Skeletal muscle tissue (tissue), 4 donors: ENCODE measurements around the gene ZNF79. TPM values are rescaled to one million over a fixed set of nuclear protein-coding genes. Genes with fewer than 3 reads are reported as not detected.

Experiments
- H3K27ac ChIP-seq: one replicate; pipeline ENCODE4 v1.7.0; 2013; ENCODE audit warnings: mild to moderate bottlenecking, low read depth, low read length, inconsistent platforms
- H3K27me3 ChIP-seq, 3 donors: one replicate each; pipeline ENCODE4 v1.7.0; 2013; ENCODE audit warnings: low read length in 3 of 3; ENCODE audit not compliant: control insufficient read depth in 3 of 3, insufficient read depth in 3 of 3
- H3K36me3 ChIP-seq, 3 donors: one replicate each; pipeline ENCODE4 v1.7.0; 2013; ENCODE audit warnings: low read length in 3 of 3; ENCODE audit not compliant: control insufficient read depth in 3 of 3, insufficient read depth in 3 of 3
- H3K4me1 ChIP-seq, 3 donors: one replicate each; pipeline ENCODE4 v1.7.0; 2013; ENCODE audit warnings: low read length in 3 of 3, mild to moderate bottlenecking in 3 of 3; ENCODE audit not compliant: control insufficient read depth in 3 of 3, insufficient read depth in 3 of 3
- H3K4me3 ChIP-seq, 3 donors: one replicate each; pipeline ENCODE4 v1.7.0; 2013; ENCODE audit warnings: low read length in 3 of 3
- H3K9ac ChIP-seq, 3 donors: one replicate each; pipeline ENCODE4 v1.7.0; 2013; ENCODE audit warnings: low read length in 3 of 3, mild to moderate bottlenecking in 3 of 3, moderate library complexity in 2 of 3, low read depth in 1 of 3
- H3K9me3 ChIP-seq, 3 donors: one replicate each; pipeline ENCODE4 v1.7.0; 2013; ENCODE audit warnings: low read length in 3 of 3; ENCODE audit not compliant: control insufficient read depth in 3 of 3
- total RNA-seq: library from RNA; depleted of rRNA; stranded (reverse); fragments of >200 nt; gene quantifications from one replicate; pipeline ENCODE4 v1.2.3, GENCODE V29; 2014
- donor health status: Osteomylitis.

The ZNF79 gene
- total RNA-seq, 1 donor from 2014 or later, result 9.9 TPM

- Histone ChIP-seq H3K36me3 (no peaks in the 10 kb centered on the region), H3K4me1 (peaks cover 32 to 54% (median 36%) of the 10 kb centered on the region in 3 donors), H3K27me3 (no peaks in the 10 kb centered on the region), H3K9me3 (no peaks in the 10 kb centered on the region), H3K4me3 (peak overlapping the region in 2 of 3 donors; percentile 93 to 98), H3K9ac (peak overlapping the region in 2 of 3 donors; percentile 97 to 99), H3K27ac (no peak overlapping the region)
Measured at GRCh38 chr9:127422133-127422782, 1.9 kb upstream of the ZNF79 start.

DNA sequence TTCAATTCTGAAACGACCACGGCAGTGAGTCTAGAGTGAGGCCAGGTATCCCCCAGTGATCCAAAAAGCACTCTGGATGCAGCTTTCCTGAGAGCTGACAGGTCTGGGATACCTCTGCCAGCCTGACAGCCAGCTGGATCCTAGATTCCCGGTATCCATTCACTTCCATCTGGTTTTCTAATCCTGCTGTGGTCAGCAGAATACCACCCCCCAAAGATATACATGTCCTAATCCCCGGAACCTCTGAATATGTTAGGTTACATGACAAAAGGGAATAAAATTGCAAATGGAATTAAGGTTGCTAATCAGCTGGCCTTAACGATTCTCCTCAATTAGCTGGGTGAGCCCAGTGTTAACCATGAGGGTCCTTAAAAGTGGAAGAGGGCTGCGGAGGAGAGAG is 1.4 kb upstream of the ZNF79 start:
- peak overlapping the region in 2 of 3 donors; percentile 97 to 99 for H3K9ac ChIP-seq
- no peaks in the 10 kb centered on the region for H3K27me3 ChIP-seq
- H3K4me1 ChIP-seq, result peaks cover 29 to 51% (median 35%) of the 10 kb centered on the region in 3 donors
- no peaks in the 10 kb centered on the region for H3K36me3 ChIP-seq
- H3K4me3 ChIP-seq, result peak overlapping the region in 2 of 3 donors; percentile 93 to 98
- no peaks in the 10 kb centered on the region for H3K9me3 ChIP-seq
- H3K27ac ChIP-seq, result peak overlapping the region; percentile 93

DNA sequence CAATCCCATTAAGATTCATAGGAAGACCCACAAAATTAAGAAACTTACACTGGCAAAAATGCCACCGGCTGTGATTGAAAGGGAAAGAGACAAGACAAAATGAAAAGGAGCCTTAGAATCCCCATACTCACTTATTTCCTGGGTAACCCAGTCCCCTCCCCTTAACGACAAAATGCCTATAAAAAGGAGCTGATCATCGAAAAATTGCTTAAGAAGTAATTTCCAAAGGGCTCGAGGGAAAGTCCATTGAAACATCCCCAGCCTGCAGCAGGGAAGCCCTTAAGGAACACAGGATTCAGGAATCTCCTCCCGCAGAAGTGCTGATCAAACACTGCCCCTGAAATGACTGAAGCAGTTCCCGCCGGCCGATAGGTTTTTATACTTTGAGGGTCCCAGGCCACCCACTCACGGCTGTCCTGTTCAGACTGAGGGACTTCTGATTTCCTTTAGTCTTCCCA is 677 bp upstream of the ZNF79 start:
- peak overlapping the region; percentile 93 for H3K27ac ChIP-seq
- peaks cover 0 to 2% (median under 1%) of the 10 kb centered on the region in 3 donors for H3K36me3 ChIP-seq
- peak overlapping the region; percentile 96 to 99 (median 97) for H3K9ac ChIP-seq
- H3K4me3 ChIP-seq, result peak overlapping the region; percentile 93 to 98 (median 96)
- H3K4me1 ChIP-seq, result peaks cover 28 to 46% (median 28%) of the 10 kb centered on the region in 3 donors
- H3K27me3 ChIP-seq, result no peaks in the 10 kb centered on the region
- H3K9me3 ChIP-seq, result no peaks in the 10 kb centered on the region

GRCh38 chr9:127424676-127424999 is 456 bp downstream of the ZNF79 start:
- Histone ChIP-seq H3K4me1 (peaks cover 22 to 46% (median 28%) of the 10 kb centered on the region in 3 donors), H3K4me3 (peak overlapping the region; percentile 93 to 98 (median 96)), H3K36me3 (peaks cover 7 to 10% (median 9%) of the 10 kb centered on the region in 3 donors), H3K9me3 (no peaks in the 10 kb centered on the region), H3K27ac (peak overlapping the region; percentile 93), H3K9ac (peak overlapping the region; percentile 96 to 99 (median 97)), H3K27me3 (no peaks in the 10 kb centered on the region)

- Histone ChIP-seq H3K27me3 (no peaks in the 10 kb centered on the region), H3K4me3 (peak overlapping the region in 1 of 3 donors; percentile 4), H3K9me3 (no peaks in the 10 kb centered on the region), H3K4me1 (peaks cover 22 to 42% (median 26%) of the 10 kb centered on the region in 3 donors), H3K9ac (no peak overlapping the region), H3K27ac (peak overlapping the region; percentile 93), H3K36me3 (peaks cover 16 to 19% (median 18%) of the 10 kb centered on the region in 3 donors)
Measured at GRCh38 chr9:127426756-127427155, 2.6 kb downstream of the ZNF79 start.

DNA sequence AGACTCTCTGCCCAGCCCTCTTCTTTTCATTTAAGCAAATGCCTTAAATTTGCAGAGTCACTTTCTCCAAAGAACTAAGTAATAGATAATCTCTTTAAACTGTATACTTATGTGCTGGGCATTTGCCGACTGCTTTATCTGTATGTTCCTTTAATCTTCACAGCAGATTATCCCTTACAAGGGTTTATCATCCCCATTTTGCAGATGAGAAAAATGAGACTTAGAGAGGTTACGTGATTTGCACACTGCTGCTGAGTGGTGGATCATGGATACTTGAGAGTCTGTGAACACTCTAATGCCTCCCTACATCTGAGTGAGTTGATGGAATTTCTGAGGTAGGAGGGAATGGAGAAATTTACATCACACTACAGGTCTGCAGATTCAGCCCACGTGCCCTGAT is 4.2 kb downstream of the ZNF79 start:
- H3K27me3 ChIP-seq, result no peaks in the 10 kb centered on the region
- H3K9me3 ChIP-seq, result no peaks in the 10 kb centered on the region
- H3K4me1 ChIP-seq, result peaks cover 15 to 27% (median 22%) of the 10 kb centered on the region in 3 donors
- no peak overlapping the region for H3K4me3 ChIP-seq
- H3K27ac ChIP-seq, result no peak overlapping the region
- H3K36me3 ChIP-seq, result peaks cover 21 to 24% (median 21%) of the 10 kb centered on the region in 3 donors
- no peak overlapping the region for H3K9ac ChIP-seq

GRCh38 chr9:127430415-127430814 is 6.2 kb downstream of the ZNF79 start:
- Histone ChIP-seq H3K4me1 (peaks cover 9 to 16% (median 11%) of the 10 kb centered on the region in 3 donors), H3K27ac (no peak overlapping the region), H3K36me3 (peaks cover 39 to 45% (median 39%) of the 10 kb centered on the region in 3 donors), H3K27me3 (no peaks in the 10 kb centered on the region), H3K9me3 (no peaks in the 10 kb centered on the region), H3K4me3 (no peak overlapping the region), H3K9ac (no peak overlapping the region)

GRCh38 chr9:127437497-127438264 is 13.5 kb downstream of the ZNF79 start:
- H3K4me1 ChIP-seq, result no peaks in the 10 kb centered on the region
- H3K27ac ChIP-seq, result no peak overlapping the region
- H3K9me3 ChIP-seq, result no peaks in the 10 kb centered on the region
- no peaks in the 10 kb centered on the region for H3K27me3 ChIP-seq
- H3K4me3 ChIP-seq, result no peak overlapping the region
- no peak overlapping the region for H3K9ac ChIP-seq
- H3K36me3 ChIP-seq, result peaks cover 76 to 77% (median 77%) of the 10 kb centered on the region in 3 donors

- Histone ChIP-seq H3K36me3 (peaks cover 74 to 76% (median 75%) of the 10 kb centered on the region in 3 donors), H3K9me3 (no peaks in the 10 kb centered on the region), H3K4me1 (no peaks in the 10 kb centered on the region)
Measured at GRCh38 chr9:127438394-127438793, 14.2 kb downstream of the ZNF79 start.

More at GRCh38 chr9:127438394-127438793, 14.2 kb downstream of the ZNF79 start:
- H3K27ac ChIP-seq, result no peak overlapping the region
- H3K4me3 ChIP-seq, result no peak overlapping the region
- H3K9ac ChIP-seq, result no peak overlapping the region
- no peaks in the 10 kb centered on the region for H3K27me3 ChIP-seq
